BE2C (cell line): Measurements from ENCODE around the gene SPATA46.

ENCODE experiments used
- DNase-seq: peaks from one replicate; pipeline ENCODE4 v3.0.0-alpha.2; 2020
- H3K27me3 ChIP-seq: fragments of 250-450 bp; sonication (Bioruptor Pico); 2 replicates; pipeline ENCODE4 v1.5.1; 2020; ENCODE audit warnings: mild to moderate bottlenecking
- H3K36me3 ChIP-seq: fragments of 250-450 bp; sonication (Bioruptor Pico); 2 replicates; pipeline ENCODE4 v1.5.1; 2020; ENCODE audit warnings: mild to moderate bottlenecking
- H3K4me1 ChIP-seq: fragments of 250-450 bp; sonication (Bioruptor Pico); 2 replicates; pipeline ENCODE4 v1.5.1; 2020
- H3K4me3 ChIP-seq: 2 replicates; pipeline ENCODE4 v1.5.1; 2011; ENCODE audit warnings: low read depth, low read length
- H3K9me3 ChIP-seq: fragments of 250-450 bp; sonication (Bioruptor Pico); 2 replicates; pipeline ENCODE4 v1.5.1; 2020
- TF ChIP-seq, protein P1 (sequence below): IDR thresholded peaks from 2 replicates; pipeline ENCODE4 v1.5.1; 2012; ENCODE audit warnings: mild to moderate bottlenecking, low read depth, low read length

SPATA46 gene

DNA sequence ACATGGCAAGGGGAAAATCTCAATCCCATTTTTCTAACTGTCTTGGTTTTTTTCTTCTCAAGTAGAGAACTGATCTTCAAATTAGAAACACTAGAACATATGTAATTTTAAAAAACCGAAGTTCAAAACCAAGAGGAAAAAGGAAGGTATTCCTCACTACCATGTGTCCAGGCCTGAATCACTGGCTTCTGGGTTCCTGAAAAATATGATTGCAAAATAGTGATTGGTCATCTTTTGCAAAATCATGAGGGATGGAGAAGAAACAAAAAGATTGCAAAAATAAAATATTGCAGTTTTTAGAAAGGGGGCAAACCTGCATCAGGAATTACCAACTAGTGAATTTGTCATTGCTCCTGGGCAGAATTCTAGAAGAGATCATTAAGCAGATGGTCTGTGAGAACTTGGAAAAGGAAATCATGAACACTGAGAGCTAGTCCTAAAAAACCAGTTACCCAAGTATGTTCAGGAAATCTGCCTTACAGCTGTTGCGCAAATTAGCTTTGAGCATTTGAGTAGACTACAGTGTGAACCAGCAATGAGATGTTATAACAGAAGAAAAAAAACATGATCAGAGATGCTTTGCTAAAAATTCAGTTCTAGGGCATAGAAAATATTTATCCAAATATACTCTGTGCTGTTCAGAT lies 49.4 kb downstream of the SPATA46 start:
- H3K4me1 ChIP-seq, result no peaks in the 10 kb centered on the region
- H3K27me3 ChIP-seq, result no peaks in the 10 kb centered on the region
- no peak overlapping the region for H3K4me3 ChIP-seq
- no peaks in the 10 kb centered on the region for H3K9me3 ChIP-seq
- TF ChIP-seq, protein P1, sequence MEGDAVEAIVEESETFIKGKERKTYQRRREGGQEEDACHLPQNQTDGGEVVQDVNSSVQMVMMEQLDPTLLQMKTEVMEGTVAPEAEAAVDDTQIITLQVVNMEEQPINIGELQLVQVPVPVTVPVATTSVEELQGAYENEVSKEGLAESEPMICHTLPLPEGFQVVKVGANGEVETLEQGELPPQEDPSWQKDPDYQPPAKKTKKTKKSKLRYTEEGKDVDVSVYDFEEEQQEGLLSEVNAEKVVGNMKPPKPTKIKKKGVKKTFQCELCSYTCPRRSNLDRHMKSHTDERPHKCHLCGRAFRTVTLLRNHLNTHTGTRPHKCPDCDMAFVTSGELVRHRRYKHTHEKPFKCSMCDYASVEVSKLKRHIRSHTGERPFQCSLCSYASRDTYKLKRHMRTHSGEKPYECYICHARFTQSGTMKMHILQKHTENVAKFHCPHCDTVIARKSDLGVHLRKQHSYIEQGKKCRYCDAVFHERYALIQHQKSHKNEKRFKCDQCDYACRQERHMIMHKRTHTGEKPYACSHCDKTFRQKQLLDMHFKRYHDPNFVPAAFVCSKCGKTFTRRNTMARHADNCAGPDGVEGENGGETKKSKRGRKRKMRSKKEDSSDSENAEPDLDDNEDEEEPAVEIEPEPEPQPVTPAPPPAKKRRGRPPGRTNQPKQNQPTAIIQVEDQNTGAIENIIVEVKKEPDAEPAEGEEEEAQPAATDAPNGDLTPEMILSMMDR, result no peak
- no peaks in the 10 kb centered on the region for H3K36me3 ChIP-seq
- DNase-seq, result no peak

DNA sequence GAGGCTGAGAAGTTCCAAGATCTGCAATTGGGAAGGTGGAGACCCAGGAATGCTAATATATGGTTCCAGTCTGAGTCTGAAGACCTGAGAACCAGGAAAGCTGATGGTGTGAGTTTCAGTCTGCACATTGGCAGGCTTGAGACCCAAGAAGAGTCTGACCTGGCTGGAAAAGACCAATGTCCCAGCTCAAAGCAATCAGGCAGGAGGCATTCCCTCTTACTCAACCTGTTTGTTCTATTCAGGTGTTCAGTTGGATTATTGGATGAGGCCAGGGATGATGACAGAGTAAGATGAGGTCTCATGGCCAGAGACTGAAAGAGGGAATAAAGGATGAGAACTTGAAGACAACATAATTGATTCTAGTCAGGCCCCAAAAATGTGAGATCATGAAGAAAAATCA lies 50.1 kb downstream of the SPATA46 start:
- H3K27me3 ChIP-seq, result no peaks in the 10 kb centered on the region
- H3K36me3 ChIP-seq, result no peaks in the 10 kb centered on the region
- no peak for DNase-seq
- no peaks in the 10 kb centered on the region for H3K4me1 ChIP-seq
- no peaks in the 10 kb centered on the region for H3K9me3 ChIP-seq
- TF ChIP-seq, protein P1, result no peak
- no peak overlapping the region for H3K4me3 ChIP-seq

DNA sequence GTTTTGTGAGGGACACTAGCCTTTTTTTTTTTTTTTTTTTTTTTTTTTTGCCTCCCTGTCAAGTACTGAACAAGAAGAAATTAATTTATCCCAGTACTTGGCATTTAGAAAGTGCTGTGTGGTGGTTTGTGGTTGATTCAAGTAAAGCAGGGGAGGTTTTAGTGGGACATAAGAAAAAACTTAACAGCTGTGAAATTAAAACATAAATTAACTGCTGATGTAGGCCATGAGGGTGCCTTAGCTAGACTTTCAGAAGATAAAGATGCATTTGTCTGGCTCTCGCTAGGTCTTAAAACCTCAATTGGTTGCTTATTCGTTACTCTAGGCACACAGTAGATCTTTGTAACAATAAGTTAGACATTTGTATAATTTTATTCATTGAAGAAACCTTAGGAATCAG lies 52.3 kb downstream of the SPATA46 start:
- no peaks in the 10 kb centered on the region for H3K36me3 ChIP-seq
- TF ChIP-seq, protein P1, result no peak
- no peaks in the 10 kb centered on the region for H3K27me3 ChIP-seq
- H3K4me1 ChIP-seq, result no peaks in the 10 kb centered on the region
- no peak overlapping the region for H3K4me3 ChIP-seq
- DNase-seq, result no peak
- no peaks in the 10 kb centered on the region; the same call in 1 of the 2 replicates for H3K9me3 ChIP-seq
